ENCODE results near the gene NKPD1. TPM values are rescaled to one million over a fixed set of nuclear protein-coding genes. Genes with fewer than 3 reads are reported as not detected.
A peak's percentile ranks its signal among the peaks of the same experiment; 100 is the strongest.

The NKPD1 gene
- total and polyA plus RNA-seq, 2 donors (not counting 1 experiment from before 2014, with no cell fraction given) = 0.27 to 0.36 TPM

- peak overlapping the region; percentile 56 for H2AFZ ChIP-seq (ENCODE audit: insufficient read depth, low read depth, low read length, poor library complexity, severe bottlenecking)
- Mint-ChIP-seq H3K27ac (peak overlapping the region; percentile 77), H3K4me1 (peaks cover 79% of the 10 kb centered on the region), H3K4me3 (peak overlapping the region; percentile 71), H3K9me3 (ENCODE audit: insufficient read depth) (no peaks in the 10 kb centered on the region), H3K27me3 (no peaks in the 10 kb centered on the region)
- no peaks in the 10 kb centered on the region for H3K9me3 ChIP-seq (ENCODE audit: control extremely low read depth in 1 of 3, control insufficient read depth in 2 of 3, insufficient read depth in 1 of 3, low read length in 2 of 3)
- CTCF ChIA-PET = interaction anchor here (0.6 to 1.5 kb wide), 3 partner anchors 13 to 413 kb away, joined by 3 to 6 read pairs (median 5); no protein-coding TSS in a partner anchor
- whole genome bisulfite sequencing (ENCODE audit: insufficient coverage) = 52% methylated on average over 5 of the region's 5 CpGs
- H3K36me3 ChIP-seq (replicated peaks in 1 of 2; ENCODE audit: control extremely low read depth in 1 of 2, control insufficient read depth in 1 of 2, extremely low read depth in 1 of 2, insufficient read depth in 2 of 2, low read length in 1 of 2) = no peaks in the 10 kb centered on the region
- TF ChIP-seq EZH2 (IDR thresholded peaks at IDR 0.05; ENCODE audit: borderline replicate concordance, insufficient read depth, low read depth, low read length, poor library complexity, severe bottlenecking) = no peak
- no peak for TF ChIP-seq CTCF (IDR thresholded peaks at IDR 0.05)
- H4K20me1 ChIP-seq (ENCODE audit: control insufficient read depth, insufficient read depth, low read length, poor library complexity, severe bottlenecking) = peaks cover 87% of the 10 kb centered on the region
- intact Hi-C loops (cut with micrococcal nuclease) = no loop called here
- no peaks in the 10 kb centered on the region for H3K27me3 ChIP-seq (replicated peaks in 1 of 4; ENCODE audit: control extremely low read depth in 1 of 4, control insufficient read depth in 3 of 4, insufficient read depth in 4 of 4, low read length in 3 of 4)
- H3K4me3 ChIP-seq (ENCODE audit: control extremely low read depth in 1 of 5, extremely low read depth in 1 of 5, insufficient read depth in 1 of 5, low read depth in 2 of 5, low read length in 4 of 5) = no peak overlapping the region
- H3K27ac ChIP-seq (ENCODE audit: low read length in 2 of 2) = peak overlapping the region; percentile 51 to 59
- H3K79me2 ChIP-seq (ENCODE audit: control insufficient read depth, insufficient read depth, low read length) = peaks cover 95% of the 10 kb centered on the region
- POLR2A ChIA-PET = interaction anchor here (1.2 to 1.6 kb wide), 2 partner anchors 15 to 25 kb away, joined by 4 to 7 read pairs; partner anchors contain the start of gene PPP1R37
- H3K4me1 ChIP-seq (ENCODE audit: control insufficient read depth in 2 of 2, insufficient read depth in 2 of 2, low read length in 2 of 2) = peaks cover 45 to 82% of the 10 kb centered on the region in 2 donors
- H3K4me2 ChIP-seq (replicated peaks; ENCODE audit: low read depth, low read length, poor library complexity, severe bottlenecking) = peak overlapping the region; percentile 71
- ATAC-seq (ENCODE audit: low read depth) = no peak
- DNase-seq = no peak
- peak overlapping the region; percentile 53 for H3K9ac ChIP-seq (ENCODE audit: low read length)
Measured at GRCh38 chr19:45118106-45118505, 42.7 kb downstream of the NKPD1 start.

DNA sequence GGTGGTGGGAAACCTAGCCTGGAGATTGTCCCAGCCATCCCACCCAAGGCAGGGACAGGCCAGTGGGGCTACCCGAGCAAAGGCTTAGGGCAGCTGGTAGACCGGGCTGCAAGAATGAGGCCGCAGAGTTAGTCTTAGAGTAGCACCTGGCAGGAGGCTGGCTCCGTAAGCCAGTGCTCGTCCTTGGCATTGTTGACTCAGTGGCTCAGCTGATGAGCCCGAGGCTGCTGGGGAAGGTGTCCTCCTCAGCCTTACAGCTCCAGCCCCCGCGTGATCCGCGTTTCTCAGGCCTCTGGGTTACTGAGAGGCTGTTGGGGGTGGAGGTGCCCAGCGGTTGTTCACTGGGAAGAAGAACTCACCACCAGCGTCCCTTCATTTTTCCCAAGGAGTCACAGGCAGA, 43.1 kb downstream of the NKPD1 start:
- intact Hi-C loops (cut with micrococcal nuclease) = no loop called here
- Histone ChIP-seq H3K4me1 (ENCODE audit: control insufficient read depth in 2 of 2, insufficient read depth in 2 of 2, low read length in 2 of 2) (peaks cover 45 to 84% of the 10 kb centered on the region in 2 donors), H3K9ac (ENCODE audit: low read length) (no peak overlapping the region), H3K79me2 (ENCODE audit: control insufficient read depth, insufficient read depth, low read length) (peaks cover 95% of the 10 kb centered on the region), H2AFZ (ENCODE audit: insufficient read depth, low read depth, low read length, poor library complexity, severe bottlenecking) (no peak overlapping the region), H3K4me2 (replicated peaks; ENCODE audit: low read depth, low read length, poor library complexity, severe bottlenecking) (peak overlapping the region; percentile 71), H3K36me3 (replicated peaks in 1 of 2; ENCODE audit: control extremely low read depth in 1 of 2, control insufficient read depth in 1 of 2, extremely low read depth in 1 of 2, insufficient read depth in 2 of 2, low read length in 1 of 2) (no peaks in the 10 kb centered on the region), H3K27me3 (replicated peaks in 1 of 4; ENCODE audit: control extremely low read depth in 1 of 4, control insufficient read depth in 3 of 4, insufficient read depth in 4 of 4, low read length in 3 of 4) (no peaks in the 10 kb centered on the region), H4K20me1 (ENCODE audit: control insufficient read depth, insufficient read depth, low read length, poor library complexity, severe bottlenecking) (peaks cover 87% of the 10 kb centered on the region), H3K9me3 (ENCODE audit: control extremely low read depth in 1 of 3, control insufficient read depth in 2 of 3, insufficient read depth in 1 of 3, low read length in 2 of 3) (no peaks in the 10 kb centered on the region), H3K4me3 (ENCODE audit: control extremely low read depth in 1 of 5, extremely low read depth in 1 of 5, insufficient read depth in 1 of 5, low read depth in 2 of 5, low read length in 4 of 5) (no peak overlapping the region), H3K27ac (ENCODE audit: low read length in 2 of 2) (no peak overlapping the region)
- DNase-seq (no peak), ATAC-seq (ENCODE audit: low read depth) (no peak)
- H3K27ac Mint-ChIP-seq = peak overlapping the region; percentile 15
- TF ChIP-seq CTCF (IDR thresholded peaks at IDR 0.05) (no peak), EZH2 (IDR thresholded peaks at IDR 0.05; ENCODE audit: borderline replicate concordance, insufficient read depth, low read depth, low read length, poor library complexity, severe bottlenecking) (no peak)
- 71% methylated on average over 11 of the region's 12 CpGs for WGBS (ENCODE audit: insufficient coverage)
- peak overlapping the region; percentile 71 for H3K4me3 Mint-ChIP-seq
- no peaks in the 10 kb centered on the region for H3K9me3 Mint-ChIP-seq (ENCODE audit: insufficient read depth)
- ChIA-PET CTCF (interaction anchor here (0.6 to 1.5 kb wide), 3 partner anchors 8 to 181 kb away, joined by 3 read pairs; no protein-coding TSS in a partner anchor), POLR2A (no interaction called here)
- H3K4me1 Mint-ChIP-seq = peaks cover 79% of the 10 kb centered on the region
- no peaks in the 10 kb centered on the region for H3K27me3 Mint-ChIP-seq

Measured in B cell (primary cell).